AG04449 (cell line): Measurements from ENCODE around the gene PCNA.

ENCODE experiments used
- CTCF ChIA-PET: fragments of 350-600 bp; formaldehyde crosslinking; extraction: SDS; loops from one replicate; lab custom pipeline; 2021; ENCODE audit warnings: antibody characterized with exemption; lab: Yijun Ruan, JAX
- POLR2A ChIA-PET: fragments of 400-600, 350-600 bp; formaldehyde crosslinking; extraction: SDS; loops from one replicate; lab custom pipeline; 2020; ENCODE audit warnings: antibody characterized with exemption, inconsistent platforms; lab: Yijun Ruan, JAX
- DNase-seq: peaks from one replicate; pipeline ENCODE4 v3.0.0-alpha.2; 2010; ENCODE audit warnings: low read depth, low spot score
- H3K4me3 ChIP-seq: 2 replicates; pipeline ENCODE4 v1.5.1; 2011; ENCODE audit warnings: low read depth, mild to moderate bottlenecking, control low read depth, low read length
- TF ChIP-seq, protein P1 (sequence below): IDR thresholded peaks from one replicate; pipeline ENCODE4 v1.5.1; 2011; ENCODE audit warnings: mild to moderate bottlenecking, moderate library complexity, low read length, control low read depth, inconsistent platforms; ENCODE audit not compliant: insufficient read depth; ENCODE audit errors: missing control alignments

PCNA gene

DNA sequence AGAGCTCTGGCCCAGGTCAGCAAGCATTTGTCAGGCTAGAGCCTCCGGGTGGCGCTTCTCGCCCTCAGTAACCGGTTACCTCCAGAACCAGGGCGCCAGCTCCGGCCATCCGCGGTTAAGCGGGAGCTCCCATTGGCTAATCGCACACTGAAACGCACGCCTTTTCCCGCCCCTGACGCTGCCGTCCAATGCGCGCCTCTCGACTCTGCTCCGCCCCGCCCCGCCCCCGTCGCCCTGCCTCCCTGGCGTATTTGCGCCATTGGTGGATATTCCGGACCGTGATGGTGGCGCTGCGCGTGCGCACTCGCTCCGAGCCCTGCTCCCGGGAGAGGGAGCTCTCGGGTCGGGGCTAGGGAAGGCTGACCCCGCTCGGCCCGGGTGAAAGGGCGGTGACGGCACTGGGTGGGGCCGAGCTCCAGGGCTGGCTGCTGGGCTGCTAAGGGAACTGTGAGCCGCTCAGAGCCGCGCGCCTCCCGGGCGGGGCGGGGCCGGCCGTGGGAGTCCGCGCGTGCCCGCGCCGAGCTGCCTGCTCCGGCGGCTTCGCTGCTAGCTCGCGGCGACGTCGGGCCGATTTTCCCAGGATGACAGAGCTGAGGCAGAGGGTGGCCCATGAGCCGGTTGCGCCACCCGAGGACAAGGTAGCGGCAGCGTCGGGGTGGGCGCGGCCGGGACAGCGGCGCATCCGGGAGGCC lies 6.9 kb upstream of the PCNA start, which contains the start of gene CDS2:
CDS2 (plus strand) TSS at position 497 of the 692 bp plus-strand sequence; CDS start at position 582, 85 bp downstream.
- H3K4me3 ChIP-seq, result peak within 1 kb of the TSS; percentile 80
- ChIA-PET POLR2A (interaction anchor here (1.0 to 1.3 kb wide), 4 partner anchors 11 to 66 kb away, joined by 3 to 9 read pairs (median 4); no protein-coding TSS in a partner anchor), CTCF (interaction anchor here (0.8 to 7.9 kb wide), 32 partner anchors 10 to 407 kb away, joined by 3 to 372 read pairs (median 5); no protein-coding TSS in a partner anchor)
- DNase-seq, result peak; percentile 82
- TF ChIP-seq, protein P1, sequence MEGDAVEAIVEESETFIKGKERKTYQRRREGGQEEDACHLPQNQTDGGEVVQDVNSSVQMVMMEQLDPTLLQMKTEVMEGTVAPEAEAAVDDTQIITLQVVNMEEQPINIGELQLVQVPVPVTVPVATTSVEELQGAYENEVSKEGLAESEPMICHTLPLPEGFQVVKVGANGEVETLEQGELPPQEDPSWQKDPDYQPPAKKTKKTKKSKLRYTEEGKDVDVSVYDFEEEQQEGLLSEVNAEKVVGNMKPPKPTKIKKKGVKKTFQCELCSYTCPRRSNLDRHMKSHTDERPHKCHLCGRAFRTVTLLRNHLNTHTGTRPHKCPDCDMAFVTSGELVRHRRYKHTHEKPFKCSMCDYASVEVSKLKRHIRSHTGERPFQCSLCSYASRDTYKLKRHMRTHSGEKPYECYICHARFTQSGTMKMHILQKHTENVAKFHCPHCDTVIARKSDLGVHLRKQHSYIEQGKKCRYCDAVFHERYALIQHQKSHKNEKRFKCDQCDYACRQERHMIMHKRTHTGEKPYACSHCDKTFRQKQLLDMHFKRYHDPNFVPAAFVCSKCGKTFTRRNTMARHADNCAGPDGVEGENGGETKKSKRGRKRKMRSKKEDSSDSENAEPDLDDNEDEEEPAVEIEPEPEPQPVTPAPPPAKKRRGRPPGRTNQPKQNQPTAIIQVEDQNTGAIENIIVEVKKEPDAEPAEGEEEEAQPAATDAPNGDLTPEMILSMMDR, result peak; percentile 88

DNA sequence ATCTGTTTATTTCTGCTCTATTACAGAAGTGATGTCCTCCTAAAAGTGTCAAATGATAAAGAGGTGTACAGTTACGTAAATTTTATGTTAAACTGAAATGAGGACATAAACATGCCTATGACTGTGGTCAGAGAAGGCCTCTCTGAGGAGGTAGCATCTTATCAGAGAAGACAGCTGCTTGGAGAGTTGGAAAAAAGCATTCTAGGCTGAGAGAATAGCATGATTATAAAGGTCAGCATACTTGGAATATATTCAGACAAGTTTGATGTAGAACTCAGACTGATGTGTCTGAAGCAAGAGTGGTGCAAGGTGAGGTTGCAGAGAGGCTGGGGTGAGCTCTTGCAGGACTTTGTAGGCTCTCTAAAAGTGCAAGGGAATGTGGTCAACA lies 3.1 kb upstream of the PCNA start:
- H3K4me3 ChIP-seq, result no peak overlapping the region
- POLR2A ChIA-PET, result no interaction called here
- DNase-seq, result no peak
- CTCF ChIA-PET, result interaction anchor here (1.6 to 2.3 kb wide), 2 partner anchors 70 to 72 kb away, joined by 6 to 20 read pairs; no protein-coding TSS in a partner anchor
- TF ChIP-seq, protein P1, result no peak

DNA sequence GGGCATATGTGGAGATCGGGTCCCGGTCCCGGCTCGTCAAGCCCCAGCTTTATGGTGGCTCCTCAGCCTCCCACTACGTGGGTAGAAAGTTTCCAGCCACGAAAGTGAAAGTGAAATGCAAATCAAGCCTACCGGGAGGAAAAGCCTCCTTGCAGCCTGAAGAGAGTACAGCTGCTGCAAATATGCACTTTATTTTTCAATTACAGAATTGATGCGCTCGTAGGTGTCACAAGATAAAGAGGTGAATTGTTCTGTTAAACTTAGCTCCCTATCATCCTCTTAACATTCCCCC lies 373 bp upstream of the PCNA start:
- ChIA-PET POLR2A (interaction anchor here (1.0 to 1.2 kb wide), 3 partner anchors 9 to 49 kb away, joined by 3 read pairs; no protein-coding TSS in a partner anchor), CTCF (interaction anchor here (1.0 to 3.3 kb wide), 4 partner anchors 8 to 73 kb away, joined by 4 to 30 read pairs (median 7); no protein-coding TSS in a partner anchor)
- no peak for DNase-seq
- H3K4me3 ChIP-seq, result peak overlapping the region; percentile 63
- TF ChIP-seq, protein P1, result no peak

DNA sequence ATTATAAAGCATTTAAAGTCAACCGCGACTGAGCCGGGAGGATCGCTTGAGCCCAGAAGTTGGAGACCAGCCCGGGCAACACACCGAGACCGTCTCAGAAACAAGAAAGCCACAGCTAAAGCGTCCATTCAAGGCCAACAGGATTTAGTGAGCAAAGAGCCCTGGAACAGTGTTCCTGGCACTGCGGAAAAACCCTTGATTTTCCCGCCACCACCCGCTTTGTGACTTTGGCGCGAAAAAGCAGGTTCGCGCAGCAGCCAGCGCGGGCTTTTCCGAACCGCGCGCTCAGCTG lies 669 bp downstream of the PCNA start:
- DNase-seq, result no peak
- ChIA-PET POLR2A (no interaction called here), CTCF (interaction anchor here (1.5 to 3.3 kb wide), 3 partner anchors 18 to 74 kb away, joined by 5 to 30 read pairs (median 9); no protein-coding TSS in a partner anchor)
- TF ChIP-seq, protein P1, result no peak
- H3K4me3 ChIP-seq, result peak overlapping the region; percentile 95

DNA sequence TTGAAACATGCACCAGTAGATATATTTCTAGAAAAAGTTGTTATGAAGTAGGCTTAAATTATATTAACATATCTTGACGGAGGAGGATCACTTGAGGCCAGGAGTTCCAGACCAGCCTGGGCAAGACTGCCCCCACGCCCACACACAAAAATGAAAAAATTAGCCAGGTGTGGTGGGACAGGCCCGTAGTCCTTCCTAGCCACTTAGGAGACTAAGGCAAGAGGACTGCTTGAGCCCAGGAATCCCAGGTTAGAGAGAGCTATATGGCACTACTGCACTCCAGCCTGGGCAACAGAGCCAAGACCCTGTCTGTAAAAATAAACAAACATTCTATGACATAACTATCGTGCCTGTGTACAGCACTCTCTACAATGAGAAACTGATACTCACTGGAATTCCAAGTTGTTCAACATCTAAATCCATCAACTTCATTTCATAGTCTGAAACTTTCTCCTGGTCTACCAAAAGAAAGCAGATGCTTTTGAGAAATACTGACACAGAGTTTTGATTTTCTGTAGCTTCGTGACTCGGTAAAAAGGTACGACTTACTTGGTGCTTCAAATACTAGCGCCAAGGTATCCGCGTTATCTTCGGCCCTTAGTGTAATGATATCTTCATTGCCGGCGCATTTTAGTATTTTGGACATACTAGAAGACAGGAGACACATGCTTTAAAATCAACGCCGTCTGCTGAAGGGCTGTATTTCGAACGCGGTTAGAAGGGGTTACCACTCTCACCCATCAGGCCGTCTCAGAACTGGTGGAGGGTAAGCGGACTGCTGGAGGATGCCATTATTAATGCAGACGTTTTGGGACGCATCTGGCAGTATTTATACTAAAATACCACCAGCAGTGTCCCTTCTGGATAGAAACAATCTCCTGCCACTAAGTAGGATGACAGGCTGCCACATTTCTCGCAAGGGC lies 1.3 kb downstream of the PCNA start:
- ChIA-PET CTCF (interaction anchor here (1.5 to 3.3 kb wide), 3 partner anchors 18 to 75 kb away, joined by 5 to 30 read pairs (median 9); no protein-coding TSS in a partner anchor), POLR2A (no interaction called here)
- peak overlapping the region; percentile 95 for H3K4me3 ChIP-seq
- no peak for DNase-seq
- TF ChIP-seq, protein P1, result no peak
